Sigmoid colon (tissue), 4 donors: ENCODE measurements around the gene BTBD7.

Source experiments
- EP300 ChIP-seq, 4 donors: sonication (generic); formaldehyde crosslinking; IDR thresholded peaks; one replicate each; pipeline ENCODE4 v1.6.1; 2017; ENCODE audit warnings: antibody characterized with exemption in 4 of 4
- POLR2A ChIP-seq, 2 donors: fragments of 450-650 bp; IDR thresholded peaks; one replicate each; pipeline ENCODE4 v1.6.1; 2016; ENCODE audit warnings: antibody characterized with exemption in 2 of 2, mild to moderate bottlenecking in 2 of 2, moderate library complexity in 2 of 2
- POLR2AphosphoS5 ChIP-seq, 4 donors: sonication (generic); formaldehyde crosslinking; IDR thresholded peaks; one replicate each; pipeline ENCODE4 v1.6.1; 2017; ENCODE audit warnings: antibody characterized with exemption in 4 of 4
- TF ChIP-seq, protein P1 (sequence below), 4 experiments: fragments of 450-650 bp in 3 of 4; fragments of 200-600 bp in 1 of 4; IDR thresholded peaks; one replicate each; pipeline ENCODE4 v1.5.1; 2016 to 2019; ENCODE audit warnings: antibody characterized with exemption in 4 of 4, mild to moderate bottlenecking in 3 of 4, moderate library complexity in 2 of 4

DNA sequence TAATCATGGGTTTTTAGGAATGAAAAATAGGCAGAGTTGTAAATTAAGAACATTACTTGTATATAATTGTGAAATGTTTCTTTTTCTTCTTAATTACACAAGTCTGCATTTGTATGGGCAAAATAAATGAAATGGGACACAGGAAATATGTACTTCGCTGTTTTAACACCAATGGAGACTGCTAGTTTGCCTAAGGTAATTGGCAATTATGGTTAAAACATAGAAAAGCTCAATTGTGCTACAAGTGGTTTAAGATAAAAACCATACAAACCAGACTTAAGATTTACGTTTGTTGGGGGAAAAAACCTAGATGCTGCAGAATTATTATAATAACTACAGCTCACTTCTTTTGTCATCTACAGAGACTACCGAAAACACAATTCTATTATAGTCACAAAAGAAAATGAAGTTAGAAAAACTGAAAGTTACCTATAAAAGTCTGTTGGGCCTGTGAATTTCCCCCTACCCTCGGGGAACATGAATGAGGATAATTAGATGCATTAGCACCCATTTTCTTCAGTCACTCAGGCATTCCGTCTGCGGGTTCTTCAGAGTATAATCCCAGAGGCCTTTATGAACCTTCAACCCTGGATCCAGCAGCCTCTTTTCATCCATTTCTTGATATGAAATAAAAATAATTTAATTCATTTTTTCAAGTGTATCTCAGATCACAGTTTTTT is 37.2 kb downstream of the BTBD7 start:
- TF ChIP-seq EP300 (IDR thresholded peaks at IDR 0.05): no peak
- TF ChIP-seq POLR2A (IDR thresholded peaks at IDR 0.05): no peak
- TF ChIP-seq, protein P1, sequence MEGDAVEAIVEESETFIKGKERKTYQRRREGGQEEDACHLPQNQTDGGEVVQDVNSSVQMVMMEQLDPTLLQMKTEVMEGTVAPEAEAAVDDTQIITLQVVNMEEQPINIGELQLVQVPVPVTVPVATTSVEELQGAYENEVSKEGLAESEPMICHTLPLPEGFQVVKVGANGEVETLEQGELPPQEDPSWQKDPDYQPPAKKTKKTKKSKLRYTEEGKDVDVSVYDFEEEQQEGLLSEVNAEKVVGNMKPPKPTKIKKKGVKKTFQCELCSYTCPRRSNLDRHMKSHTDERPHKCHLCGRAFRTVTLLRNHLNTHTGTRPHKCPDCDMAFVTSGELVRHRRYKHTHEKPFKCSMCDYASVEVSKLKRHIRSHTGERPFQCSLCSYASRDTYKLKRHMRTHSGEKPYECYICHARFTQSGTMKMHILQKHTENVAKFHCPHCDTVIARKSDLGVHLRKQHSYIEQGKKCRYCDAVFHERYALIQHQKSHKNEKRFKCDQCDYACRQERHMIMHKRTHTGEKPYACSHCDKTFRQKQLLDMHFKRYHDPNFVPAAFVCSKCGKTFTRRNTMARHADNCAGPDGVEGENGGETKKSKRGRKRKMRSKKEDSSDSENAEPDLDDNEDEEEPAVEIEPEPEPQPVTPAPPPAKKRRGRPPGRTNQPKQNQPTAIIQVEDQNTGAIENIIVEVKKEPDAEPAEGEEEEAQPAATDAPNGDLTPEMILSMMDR (IDR thresholded peaks at IDR 0.05): no peak
- no peak for TF ChIP-seq POLR2AphosphoS5 (IDR thresholded peaks at IDR 0.05)
